Stimulated activated CD4-positive, alpha-beta T cell treated with anti-CD3 and anti-CD28 coated beads, Interleukin-15, amount 100 ng/mL, for 1 hour (primary cell): Measurements from ENCODE around the gene KRTAP10-1.
"Not testable (repeated sequence)": the region's sequence is repeated elsewhere in the genome, so short reads cannot be mapped to it uniquely, and the experiment has no call there.

Experiments used
- DNase-seq, 2 donors: peaks; one replicate each; pipeline ENCODE4 v3.0.0-alpha.2; 2020; ENCODE audit warnings: low read depth in 1 of 2, low spot score in 1 of 2

The KRTAP10-1 gene

DNA sequence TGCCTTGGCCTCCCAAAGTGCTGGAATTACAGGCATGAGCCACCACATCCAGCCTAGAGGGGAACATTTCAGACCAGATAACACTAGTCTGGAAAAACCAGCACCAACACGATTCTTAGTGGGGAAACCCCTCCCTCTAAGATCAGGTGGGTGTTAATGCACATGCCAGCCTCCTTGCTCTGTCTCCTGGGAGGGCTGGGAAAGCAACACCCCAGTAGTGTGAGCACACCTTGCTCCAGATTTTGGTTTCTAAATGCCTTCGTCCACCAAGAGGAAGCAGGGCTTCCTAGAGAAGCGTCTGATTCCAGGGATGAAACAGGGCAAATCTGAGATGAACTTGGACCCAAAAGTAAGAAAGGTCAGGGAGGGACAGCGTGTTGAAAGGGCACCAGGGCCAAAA lies 31.3 kb upstream of the KRTAP10-1 start:
- no peak for DNase-seq

DNA sequence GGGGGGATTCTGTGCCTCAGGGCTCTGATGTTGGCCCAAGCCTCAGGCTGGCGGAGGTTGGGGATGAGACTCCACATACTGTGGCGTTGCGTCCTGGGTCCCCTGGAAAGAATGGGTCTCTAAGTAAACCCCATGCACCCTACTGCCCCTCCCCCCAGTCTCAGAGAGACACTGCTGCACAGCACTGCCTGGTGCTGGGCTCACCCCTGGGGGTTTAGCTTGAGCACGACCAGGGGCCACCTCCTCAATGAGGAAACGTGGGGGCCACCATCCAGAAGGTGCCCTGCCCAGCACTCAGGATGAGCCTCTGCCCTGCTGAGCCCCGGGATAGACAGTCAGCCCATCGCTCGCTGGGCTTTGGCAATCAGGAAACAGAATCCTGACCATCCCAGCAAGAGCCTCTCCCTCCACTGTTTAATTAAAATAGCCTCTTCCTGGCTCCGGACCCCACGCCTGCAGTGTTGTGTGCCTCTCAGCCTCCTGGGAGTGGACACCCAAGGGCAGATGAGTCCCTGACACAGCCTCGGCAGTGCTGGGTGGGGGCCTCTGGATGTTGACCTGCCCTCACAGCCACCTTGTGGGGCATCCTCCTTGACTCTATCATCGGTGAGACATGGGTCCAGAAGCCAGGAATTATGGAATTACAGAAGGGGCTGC lies 30.0 kb upstream of the KRTAP10-1 start:
- no peak for DNase-seq

DNA sequence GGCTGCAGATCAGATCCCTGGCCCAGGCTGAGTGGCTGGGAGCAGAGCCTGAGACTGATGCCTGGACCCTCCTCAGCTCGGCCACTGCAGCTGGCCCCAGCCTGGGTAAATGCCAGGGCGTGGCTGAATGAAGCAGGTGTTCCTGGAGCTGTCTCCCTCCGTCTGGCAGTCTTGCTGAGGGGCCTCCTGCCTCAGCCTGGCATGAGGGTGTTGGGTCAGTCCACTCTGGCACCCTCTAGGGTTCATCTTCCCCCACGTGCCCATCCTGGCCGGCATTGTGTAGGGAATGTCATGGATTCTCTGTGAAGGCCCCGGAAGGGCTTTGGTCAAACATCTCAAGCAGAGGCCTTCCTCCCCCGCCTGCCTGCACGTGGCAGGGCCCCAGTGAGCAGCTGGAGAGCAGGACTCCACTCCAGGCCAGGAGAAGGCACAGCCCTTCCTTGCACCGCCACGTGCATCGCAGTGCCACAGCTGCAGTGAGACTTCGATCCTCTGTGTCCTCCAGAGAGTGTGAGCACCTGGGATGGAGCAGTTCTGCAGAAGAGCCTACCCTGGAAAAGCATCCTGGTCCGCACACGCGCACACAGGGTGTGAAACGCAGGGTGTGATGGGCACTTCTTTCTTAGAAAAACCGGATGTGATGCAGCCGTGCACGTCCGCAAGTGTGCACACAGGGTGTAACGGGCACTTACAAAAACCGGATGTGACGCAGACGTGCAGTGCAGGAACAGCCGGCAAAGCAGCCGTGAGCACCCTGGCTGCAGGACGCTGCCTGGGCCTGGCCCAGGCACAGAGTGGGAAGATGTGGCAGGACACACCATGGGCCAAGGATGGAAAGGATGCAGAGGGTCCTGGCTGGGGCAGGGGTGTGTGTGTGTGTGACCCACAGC lies 28.9 kb upstream of the KRTAP10-1 start:
- DNase-seq, result no peak

DNA sequence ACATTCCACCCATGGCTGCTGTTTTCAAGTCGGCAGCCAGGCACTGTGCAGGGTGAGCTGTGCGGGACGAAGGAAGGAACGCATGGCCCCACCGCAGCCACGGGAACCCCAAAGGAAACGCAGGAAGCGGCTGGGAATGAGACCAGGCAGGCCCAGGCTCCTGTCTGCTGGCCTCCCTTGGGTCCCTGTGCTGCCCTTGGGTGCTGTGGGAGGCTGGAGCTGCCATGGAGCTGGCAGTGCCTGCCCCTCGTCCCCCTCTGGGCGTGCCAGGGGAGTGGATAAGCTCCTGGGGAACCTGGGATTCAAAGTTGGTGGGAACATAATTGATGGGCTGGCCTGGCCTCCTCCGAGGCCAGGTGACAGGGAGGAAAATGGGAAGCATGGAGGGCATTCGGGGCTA lies 28.3 kb upstream of the KRTAP10-1 start:
- no peak for DNase-seq

DNA sequence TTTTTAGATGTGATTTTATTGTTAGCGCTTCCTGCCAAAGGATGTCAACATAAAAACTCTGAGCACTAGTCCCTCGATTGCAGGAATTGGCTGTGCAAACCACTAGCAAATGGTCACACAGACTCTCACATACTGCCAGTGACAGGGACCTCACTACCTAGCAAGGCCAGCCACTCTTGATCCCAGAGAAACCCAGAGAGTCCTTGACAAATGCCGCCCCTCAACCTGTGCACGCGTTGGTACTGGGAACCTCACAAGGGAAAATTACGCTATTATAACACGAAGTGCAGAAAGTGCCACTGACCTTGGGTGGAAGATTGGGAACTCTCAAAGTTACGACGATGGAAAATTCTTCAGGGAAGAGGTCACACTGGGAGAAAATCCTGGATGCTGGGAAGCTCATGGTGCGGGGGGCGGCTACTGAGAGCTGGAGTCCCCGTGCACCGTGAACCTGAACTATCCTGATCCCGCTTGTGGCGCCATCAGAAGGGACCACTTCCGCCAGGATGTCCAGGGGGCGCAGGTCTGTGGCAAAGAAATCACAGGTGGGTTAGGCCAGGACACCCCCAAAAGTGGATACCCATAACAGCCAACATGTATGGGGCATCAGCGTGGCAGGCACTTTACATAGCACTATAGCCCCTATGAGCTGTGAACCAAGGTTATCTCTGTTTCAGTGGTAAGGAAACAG lies 27.6 kb upstream of the KRTAP10-1 start:
- no peak for DNase-seq

DNA sequence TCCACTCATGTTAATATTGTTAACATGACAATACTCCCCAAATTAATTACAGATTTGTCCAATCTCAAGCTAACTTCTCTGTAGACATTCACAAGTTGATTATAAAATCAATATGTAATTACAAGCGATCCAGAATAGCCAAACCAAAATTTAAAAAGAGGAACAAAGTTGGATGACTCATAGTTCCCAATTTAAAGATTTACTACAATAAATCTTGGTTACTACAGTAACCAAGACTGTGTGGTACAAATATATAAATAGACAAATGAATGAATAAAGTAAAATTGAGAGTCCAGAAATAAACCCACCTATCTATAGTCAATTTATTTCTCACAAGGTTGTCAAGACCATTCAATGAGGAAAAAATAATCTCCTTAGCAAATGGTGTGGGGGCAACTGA lies 26.4 kb upstream of the KRTAP10-1 start:
- DNase-seq, result no peak

DNA sequence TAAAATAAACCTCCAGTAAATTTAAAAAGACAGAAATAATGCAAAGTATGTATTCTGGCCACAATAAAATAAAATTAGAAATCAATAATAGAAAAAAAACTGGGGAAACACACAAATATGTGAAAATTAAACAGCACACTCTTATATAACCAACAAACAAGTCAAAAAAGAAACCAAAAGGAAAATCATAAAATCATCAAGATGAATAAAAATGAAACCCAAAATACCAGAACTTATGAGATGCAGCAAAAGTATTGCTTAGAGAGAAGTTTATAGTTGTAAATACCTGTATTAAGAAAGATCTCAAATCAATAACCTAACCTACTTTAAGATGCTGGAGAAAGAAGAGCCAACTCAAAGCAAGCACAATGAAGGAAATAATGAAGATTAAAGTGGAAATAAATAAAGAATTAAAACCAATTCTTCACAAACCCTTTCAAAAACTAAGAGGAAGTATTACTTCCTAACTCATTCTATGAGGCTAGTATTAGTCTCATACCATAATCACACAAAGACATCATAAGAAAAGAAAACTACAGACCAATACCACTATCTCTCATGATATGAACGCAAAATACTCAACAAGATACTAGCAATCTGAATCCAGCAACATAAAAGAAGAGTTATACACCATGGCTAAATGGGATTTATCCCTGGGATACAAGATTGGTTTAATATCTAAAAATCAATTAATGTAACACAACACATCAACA lies 25.0 kb upstream of the KRTAP10-1 start:
- DNase-seq, result no peak

DNA sequence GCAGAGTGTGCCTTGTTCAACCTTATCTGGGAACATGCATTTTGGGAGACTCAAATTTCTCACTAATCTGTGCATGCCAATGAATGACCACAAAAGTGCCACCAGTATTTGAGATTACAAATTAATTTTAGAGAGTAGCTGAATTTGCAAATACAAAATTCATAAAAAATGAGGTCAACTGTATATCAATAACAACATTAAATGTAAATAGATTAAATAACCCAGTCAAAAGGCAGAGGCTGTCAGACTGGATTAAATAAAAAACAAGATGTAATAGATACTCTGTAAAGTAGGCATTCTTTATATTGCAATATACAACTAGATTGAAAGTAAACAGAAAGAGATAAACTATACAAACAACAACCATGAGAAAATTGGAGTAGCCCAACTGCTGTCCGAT lies 24.1 kb upstream of the KRTAP10-1 start:
- DNase-seq, result no peak

DNA sequence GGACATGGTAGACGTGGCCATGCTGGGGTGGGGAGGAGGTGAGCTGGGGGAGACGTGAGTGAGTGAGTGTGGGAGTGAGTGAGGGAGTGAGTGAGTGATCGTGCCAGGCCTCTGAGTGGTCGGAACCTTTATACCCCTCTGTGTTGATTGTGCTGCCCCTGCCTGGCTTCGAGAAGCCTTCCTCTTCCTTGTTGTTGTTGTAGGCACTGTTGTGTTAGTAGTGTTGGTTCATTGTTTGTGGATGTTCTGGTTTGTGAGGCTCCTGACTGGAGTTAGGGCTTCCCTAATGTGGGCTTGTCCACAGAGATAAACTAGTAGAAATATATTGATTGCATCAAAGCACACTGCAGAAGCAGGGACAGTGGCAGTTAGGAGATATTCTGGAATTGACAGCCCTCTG lies 18.7 kb upstream of the KRTAP10-1 start, which contains the start of gene KRTAP10-3:
Gene KRTAP10-3 (minus strand): TSS at position 101 of the 400 bp plus-strand sequence. CDS start 80 bp downstream, at position 21.
- no peak for DNase-seq

DNA sequence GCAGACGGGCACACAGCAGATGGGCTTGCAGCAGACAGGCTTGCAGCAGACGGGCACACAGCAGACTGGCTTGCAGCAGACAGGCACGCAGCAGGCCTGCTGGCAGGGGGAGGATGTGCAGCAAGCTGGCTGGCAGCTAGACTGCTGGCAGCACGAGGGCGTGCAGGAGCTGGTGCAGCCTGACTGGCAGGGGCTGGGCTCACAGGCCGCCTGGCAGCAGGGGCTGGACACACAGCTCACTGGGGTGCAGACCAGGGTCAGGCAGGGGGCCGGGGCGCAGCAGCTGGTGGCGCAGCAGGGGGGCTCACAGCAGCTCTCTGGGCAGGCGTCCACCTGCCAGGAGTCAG lies 18.3 kb upstream of the KRTAP10-1 start:
- not testable (repeated sequence) for DNase-seq

DNA sequence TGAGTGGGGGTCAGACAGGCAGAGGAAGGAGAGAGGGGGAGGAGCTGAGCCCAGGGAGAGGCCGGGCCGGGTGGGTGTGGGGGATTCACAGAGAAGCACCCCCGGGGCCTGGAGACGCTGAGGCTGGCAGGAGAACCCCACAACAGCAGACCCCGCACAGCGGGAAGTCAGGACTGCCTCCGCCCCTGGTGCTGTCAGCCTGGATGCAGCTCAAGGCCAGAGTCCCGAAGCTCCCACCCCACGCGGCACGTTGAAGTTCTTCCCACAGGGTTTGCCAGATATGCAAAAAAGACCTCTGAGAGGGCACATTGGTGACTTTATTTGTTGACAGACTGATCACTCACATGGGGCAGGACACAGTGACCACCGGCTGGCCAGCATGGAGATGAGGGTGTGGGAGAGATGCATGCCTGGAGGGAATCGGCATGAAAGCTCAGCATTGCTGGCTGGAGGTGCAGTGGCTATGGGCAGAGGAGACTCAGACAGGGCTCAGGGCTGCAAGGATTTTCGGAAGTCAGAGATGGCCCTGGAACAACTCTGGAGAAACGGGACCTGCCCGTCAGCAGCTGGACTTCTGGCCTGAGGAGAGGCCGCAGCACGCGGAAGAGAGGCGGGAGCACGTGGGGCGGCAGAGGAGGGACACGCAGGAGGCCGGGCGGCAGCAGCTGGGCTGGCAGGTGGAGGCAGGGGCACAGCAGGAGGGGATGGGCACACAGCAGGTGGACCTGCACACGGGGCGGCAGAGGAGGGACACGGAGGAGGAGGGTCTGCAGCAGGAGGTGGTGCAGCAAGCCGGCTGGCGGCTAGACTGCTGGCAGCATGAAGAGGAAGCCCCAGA lies 17.7 kb upstream of the KRTAP10-1 start:
- no peak for DNase-seq

DNA sequence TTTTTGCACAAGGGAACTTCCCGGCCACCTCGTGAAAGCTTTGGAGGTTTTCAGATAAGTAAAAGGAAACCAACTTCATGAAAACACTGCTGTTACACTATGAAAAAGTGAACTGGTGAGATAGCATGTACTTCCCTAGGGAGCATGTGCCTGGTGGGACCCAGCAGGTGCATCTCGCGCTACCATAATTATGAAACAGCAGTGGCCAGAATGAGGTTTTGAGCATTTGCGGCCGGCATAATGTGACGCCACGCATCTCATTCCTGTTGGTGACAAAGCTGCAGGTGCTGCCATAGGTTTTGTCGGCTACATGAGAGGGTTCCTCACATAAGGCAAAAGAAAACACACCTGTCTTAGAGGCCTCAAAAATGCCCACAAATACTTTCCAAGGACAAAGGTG lies 16.9 kb upstream of the KRTAP10-1 start:
- no peak for DNase-seq

DNA sequence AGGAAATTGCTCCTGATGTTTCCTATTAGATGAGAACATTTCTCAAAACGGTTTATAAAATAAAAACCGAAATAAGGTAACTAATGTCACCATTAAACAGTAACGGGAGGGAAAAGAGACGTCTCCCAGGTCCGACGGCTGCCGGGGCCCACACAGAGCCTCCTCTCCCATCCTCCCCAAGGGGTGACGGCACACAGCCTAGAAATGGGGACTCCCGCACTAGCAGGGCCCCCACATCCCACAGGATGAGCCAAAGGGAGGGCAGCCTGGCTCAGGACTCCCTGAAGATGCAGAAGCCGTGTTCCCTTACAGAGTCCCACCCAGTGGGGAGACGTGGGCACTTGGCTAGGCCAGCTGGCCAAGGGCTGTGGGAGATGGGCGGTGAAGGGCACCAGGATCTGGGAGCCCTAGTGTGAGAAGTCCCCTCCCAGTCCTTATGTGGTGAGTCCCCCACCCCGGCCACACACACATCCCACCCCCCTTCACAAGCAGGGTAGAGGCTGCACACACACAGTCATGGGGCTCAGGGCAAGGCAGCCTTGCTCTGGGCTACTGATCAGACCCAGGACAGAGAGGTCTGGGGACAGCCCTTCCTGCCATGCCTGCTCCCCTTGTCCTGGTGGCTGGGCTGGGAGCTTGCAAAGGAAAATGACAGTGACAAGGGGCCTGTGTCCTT lies 15.3 kb upstream of the KRTAP10-1 start:
- DNase-seq, result no peak

DNA sequence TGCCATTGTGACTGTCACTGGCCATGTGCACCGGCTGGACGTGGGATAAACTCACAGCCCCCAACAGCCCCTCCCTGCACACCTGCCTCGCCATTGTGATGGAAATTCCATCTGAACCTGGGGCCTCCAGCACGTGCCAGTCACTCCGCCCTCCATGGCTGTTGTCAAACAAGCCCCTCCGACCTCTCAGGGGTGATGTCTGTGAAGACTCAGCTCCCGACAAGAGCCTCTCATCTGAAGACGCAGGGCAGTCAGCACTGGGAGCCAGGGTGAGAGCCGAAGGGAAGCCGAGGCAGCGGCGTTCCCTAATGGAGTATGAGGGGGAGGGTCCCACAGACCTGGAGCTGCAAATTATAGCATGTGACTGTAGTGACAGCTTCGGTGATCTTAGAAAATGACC lies 12.7 kb upstream of the KRTAP10-1 start:
- DNase-seq, result no peak

DNA sequence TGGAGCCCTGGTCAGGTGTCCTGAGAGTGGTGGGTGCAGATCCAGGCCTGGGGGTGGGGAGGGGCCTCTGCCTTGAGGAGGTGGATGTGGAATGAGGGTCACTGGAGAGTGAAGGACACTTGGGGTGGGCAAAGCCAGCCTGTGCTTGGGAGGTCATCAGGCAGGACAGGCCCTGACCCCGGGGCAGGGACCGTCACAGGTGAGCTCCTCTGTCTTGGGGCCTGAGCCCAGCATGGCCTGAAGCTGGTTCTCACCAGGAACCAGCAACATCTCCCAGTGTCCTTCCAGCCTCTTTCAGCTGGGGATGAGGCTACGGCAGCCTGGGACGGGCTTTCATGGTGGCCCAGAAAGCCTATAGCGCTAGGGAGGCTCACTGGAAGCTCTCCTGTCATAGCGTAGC lies 12.1 kb upstream of the KRTAP10-1 start:
- no peak for DNase-seq

DNA sequence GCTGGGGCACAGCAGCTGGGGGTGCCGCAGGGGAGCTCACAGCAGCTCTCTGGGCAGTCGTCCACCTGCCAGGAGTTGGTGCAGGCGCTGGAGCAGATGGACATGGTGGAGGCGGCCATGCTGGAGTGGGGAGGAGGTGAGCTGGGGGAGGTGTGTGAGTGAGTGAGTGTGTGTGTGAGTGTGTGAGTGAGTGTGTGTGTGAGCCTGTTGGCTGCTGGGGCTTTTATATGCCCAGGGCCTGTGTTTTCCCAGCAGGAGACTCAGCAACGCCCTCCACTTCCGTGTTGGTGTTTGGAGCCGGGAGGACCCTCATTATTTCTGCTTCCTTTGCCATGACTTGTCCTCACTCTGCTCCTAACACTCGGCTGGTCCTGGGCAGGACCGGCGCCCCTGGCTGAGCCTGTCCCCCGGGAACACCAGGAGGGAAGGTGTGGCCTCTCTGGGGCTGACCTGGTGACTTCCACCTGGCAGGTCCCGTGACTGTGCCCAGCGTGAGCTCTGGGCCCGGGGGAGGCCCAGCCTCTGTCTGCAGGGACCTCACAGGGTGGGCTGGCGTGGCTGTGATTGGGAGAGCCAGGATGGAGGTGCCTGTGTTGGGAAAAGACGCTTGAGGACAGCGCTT lies 11.5 kb upstream of the KRTAP10-1 start, which contains the start of gene KRTAP10-2:
Gene KRTAP10-2 (minus strand): TSS at position 166 of the 622 bp plus-strand sequence. CDS start 47 bp downstream, at position 119.
- DNase-seq, result no peak

DNA sequence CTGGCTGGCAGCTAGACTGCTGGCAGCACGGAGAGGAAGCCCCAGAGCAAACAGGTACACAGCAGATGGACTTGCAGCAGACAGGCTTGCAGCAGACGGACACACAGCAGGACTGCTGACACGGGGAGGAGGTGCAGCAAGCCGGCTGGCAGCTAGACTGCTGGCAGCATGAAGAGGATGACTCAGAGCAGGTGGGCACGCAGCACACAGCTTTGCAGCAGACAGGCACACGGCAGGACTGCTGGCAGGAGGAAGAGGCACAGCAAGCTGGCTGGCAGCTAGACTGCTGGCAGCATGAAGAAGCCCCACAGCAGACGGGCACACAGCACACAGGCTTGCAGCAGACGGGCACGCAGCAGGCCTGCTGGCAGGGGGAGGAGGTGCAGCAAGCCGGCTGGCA lies 10.8 kb upstream of the KRTAP10-1 start:
- no peak for DNase-seq

DNA sequence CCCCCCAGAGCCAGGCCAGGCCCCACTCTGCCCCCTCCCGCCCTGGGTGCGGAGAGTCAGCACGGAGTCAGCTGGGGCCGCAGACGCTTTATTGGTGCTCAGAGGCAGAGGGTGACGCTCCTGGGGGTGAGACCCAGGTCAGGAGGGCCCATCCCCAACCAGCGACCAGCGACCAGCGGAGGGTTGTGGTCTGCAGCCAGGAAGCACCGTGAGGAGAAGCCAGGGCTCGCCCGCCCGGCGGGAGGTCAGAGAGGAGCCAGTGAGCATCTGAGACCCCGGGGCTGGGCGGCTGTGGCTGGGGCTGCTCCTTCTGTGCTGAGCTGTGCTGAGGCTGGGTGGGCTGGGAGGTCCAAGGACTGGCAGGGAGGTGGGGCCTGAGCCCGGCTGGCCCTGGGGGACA lies 10.3 kb upstream of the KRTAP10-1 start:
- not testable (repeated sequence) for DNase-seq

DNA sequence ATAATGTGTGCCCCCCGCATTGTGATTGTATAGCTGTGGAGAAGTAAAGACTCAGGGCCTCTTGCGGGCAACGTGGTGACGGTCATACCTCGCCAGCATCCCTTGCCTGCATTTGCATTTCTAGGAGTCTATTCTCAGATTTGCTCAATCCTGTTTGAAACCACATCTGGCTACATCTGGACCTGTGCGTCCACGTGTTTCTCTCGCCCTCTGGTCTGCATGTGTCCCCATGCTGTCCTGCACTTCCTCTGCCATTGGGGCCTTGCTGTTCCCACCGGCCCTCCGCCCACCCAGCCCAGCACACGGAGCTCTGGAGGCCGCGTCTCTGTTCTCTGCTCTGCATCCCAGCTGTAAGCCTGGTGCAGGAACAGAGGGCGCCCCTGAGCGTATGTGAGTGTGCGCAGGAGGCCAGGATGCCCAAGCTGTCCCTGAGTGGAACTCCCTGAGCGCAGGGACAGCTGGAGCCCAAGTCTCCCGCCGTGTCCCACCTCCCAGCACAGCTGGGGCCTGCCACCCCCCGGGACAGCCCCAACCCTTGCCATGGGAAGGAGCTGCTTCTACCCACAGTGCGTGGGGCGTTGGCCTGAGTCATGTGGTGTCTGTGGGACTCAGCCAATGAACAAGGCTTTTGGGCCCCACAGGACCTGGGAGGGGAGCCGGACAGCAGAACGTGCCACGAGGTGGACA lies 9.7 kb upstream of the KRTAP10-1 start:
- DNase-seq, result no peak
